ENCODE results near the gene SCNN1B.
"Not testable (repeated sequence)": the region's sequence is repeated elsewhere in the genome, so short reads cannot be mapped to it uniquely, and the experiment has no call there.

Gene SCNN1B

GRCh38 chr16:23357761-23358290 lies 55.7 kb downstream of the SCNN1B start:
- no peak for DNase-seq

GRCh38 chr16:23359092-23359760 lies 57.1 kb downstream of the SCNN1B start:
- DNase-seq, result no peak

- DNase-seq, result no peak
Measured at GRCh38 chr16:23362460-23363317, 60.6 kb downstream of the SCNN1B start.

DNA sequence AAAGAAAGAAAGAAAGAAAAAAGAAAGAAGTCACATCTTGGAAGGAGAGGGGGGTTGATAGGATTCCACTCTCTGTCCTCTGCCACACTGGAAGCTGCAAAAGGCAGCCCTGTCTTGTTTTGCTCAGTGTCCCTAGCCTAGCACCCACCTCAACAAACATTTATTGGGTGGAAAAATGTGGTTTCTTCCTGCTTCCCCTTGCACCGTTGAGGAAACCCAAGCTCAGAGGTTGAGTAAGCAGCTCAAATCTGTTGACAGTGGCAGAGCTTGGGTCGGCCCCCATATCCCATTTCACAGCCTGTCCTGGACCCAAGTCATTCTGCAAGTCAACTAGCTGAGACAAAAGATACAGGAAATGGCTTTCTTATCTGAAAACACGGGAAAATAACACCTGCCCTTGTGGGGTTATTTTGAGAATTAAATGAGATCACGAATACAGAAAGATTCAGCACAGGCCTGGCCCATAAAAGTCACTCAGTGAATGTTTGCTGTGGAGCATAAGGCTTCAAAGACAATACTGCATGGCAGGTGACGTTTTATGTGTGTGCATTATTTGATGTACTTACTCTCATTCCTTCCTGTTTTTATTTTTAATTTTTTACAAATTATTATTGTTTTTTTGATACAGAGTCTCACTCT lies 63.6 kb downstream of the SCNN1B start:
- DNase-seq, result no peak

DNA sequence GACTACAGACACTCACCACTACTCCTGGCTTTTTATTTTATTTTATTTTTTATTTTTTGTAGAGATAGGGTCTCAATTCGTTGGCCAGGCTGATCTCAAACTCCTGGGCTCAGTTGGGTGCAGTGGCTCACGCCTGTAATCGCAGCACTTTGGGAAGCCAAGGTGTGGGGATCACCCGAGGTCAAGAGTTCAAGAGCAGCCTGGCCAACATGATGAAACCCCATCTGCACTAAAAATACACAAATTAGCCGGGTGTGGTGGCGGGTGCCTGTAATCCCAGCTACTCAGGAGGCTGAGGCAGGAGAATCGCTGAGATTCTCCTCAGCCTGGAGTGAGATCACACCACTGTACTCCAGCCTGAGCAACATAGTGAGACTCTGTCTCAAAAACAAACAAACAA lies 64.2 kb downstream of the SCNN1B start:
- not testable (repeated sequence) for DNase-seq

GRCh38 chr16:23367564-23367963 lies 65.5 kb downstream of the SCNN1B start:
- DNase-seq, result no peak

- DNase-seq, result no peak
Measured at GRCh38 chr16:23367988-23368387, 65.9 kb downstream of the SCNN1B start.

DNA sequence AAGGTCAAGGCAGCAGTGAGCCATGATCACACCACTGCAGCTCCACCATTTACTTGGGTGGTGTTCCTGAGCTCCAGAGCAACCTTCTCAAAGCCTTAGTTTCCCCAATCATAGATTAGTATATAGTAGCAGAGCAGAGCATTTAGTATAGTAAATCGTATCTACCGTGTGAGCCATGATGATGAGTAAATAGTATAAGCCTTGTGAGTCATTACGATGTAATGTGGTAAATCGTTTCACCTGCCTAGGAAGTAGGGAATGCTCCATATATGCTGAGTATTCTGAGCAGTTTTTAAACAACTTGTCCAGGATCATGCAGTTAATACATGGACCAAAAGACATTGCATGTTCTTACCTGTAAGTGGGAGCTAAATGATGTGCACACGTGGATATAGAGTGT lies 66.4 kb downstream of the SCNN1B start:
- no peak for DNase-seq

GRCh38 chr16:23369416-23369815 lies 67.3 kb downstream of the SCNN1B start:
- DNase-seq, result no peak

- DNase-seq, result no peak
Measured at GRCh38 chr16:23371368-23371767, 69.3 kb downstream of the SCNN1B start.

- DNase-seq, result no peak
Measured at GRCh38 chr16:23373436-23374219, 71.5 kb downstream of the SCNN1B start.

- no peak for DNase-seq
Measured at GRCh38 chr16:23374721-23375510, 72.8 kb downstream of the SCNN1B start.

DNA sequence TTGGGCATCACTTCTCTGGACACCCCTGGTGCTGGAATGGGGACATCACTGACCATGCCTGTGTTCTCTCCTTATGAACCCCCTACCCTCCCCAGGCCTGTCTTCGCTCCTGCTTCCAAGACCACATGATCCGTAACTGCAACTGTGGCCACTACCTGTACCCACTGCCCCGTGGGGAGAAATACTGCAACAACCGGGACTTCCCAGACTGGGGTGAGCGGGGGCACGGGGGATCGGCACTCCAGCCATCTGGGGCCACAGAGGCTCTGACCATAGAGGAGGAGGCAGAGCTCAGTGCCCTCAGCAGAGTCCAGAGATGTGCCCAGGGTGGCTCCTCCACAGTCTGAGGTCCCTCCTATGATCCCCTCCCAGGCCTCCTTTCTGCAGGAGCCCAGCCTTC lies 73.5 kb downstream of the SCNN1B start:
- DNase-seq, result no peak

- DNase-seq, result no peak
Measured at GRCh38 chr16:23377071-23377931, 75.2 kb downstream of the SCNN1B start.

- DNase-seq, result no peak
Measured at GRCh38 chr16:23378256-23378655, 76.2 kb downstream of the SCNN1B start.

- DNase-seq, result no peak
Measured at GRCh38 chr16:23378921-23379320, 76.8 kb downstream of the SCNN1B start.

- no peak for DNase-seq
Measured at GRCh38 chr16:23379707-23380106, 77.6 kb downstream of the SCNN1B start.

- no peak for DNase-seq
Measured at GRCh38 chr16:23380501-23380951, 78.4 kb downstream of the SCNN1B start.

GRCh38 chr16:23381702-23382101 lies 79.6 kb downstream of the SCNN1B start:
- not testable (repeated sequence) for DNase-seq

- DNase-seq, result no peak
Measured at GRCh38 chr16:23382279-23382678, 80.2 kb downstream of the SCNN1B start.

- no peak for DNase-seq
Measured at GRCh38 chr16:23383881-23384280, 81.8 kb downstream of the SCNN1B start.

Data from effector CD4-positive, alpha-beta T cell (primary cell).